Measurements from ENCODE around the gene PAPOLB.
A peak's percentile ranks its signal among the peaks of the same experiment; 100 is the strongest.

PAPOLB gene

GRCh38 chr7:4828720-4829383, 33.0 kb downstream of the PAPOLB start:
- Mint-ChIP-seq H3K4me1 (peaks cover 8% of the 10 kb centered on the region), H3K27ac (no peak overlapping the region), H3K27me3 (peaks cover 45% of the 10 kb centered on the region), H3K36me3 (no peaks in the 10 kb centered on the region), H3K9me3 (peaks cover 3% of the 10 kb centered on the region), H3K4me3 (no peak overlapping the region)
- peak; percentile 17 for ATAC-seq

- H3K4me3 Mint-ChIP-seq, result no peak overlapping the region
- peaks cover 5% of the 10 kb centered on the region for H3K4me1 Mint-ChIP-seq
- ATAC-seq, result no peak
- peaks cover 3% of the 10 kb centered on the region for H3K9me3 Mint-ChIP-seq
- H3K36me3 Mint-ChIP-seq, result no peaks in the 10 kb centered on the region
- peaks cover 65% of the 10 kb centered on the region for H3K27me3 Mint-ChIP-seq
- H3K27ac Mint-ChIP-seq, result no peak overlapping the region
Measured at GRCh38 chr7:4825081-4825480, 36.7 kb downstream of the PAPOLB start.

GRCh38 chr7:4824120-4824775, 37.6 kb downstream of the PAPOLB start:
- ATAC-seq, result no peak
- Mint-ChIP-seq H3K36me3 (no peaks in the 10 kb centered on the region), H3K4me1 (no peaks in the 10 kb centered on the region), H3K27ac (no peak overlapping the region), H3K9me3 (no peaks in the 10 kb centered on the region), H3K4me3 (no peak overlapping the region), H3K27me3 (peaks cover 68% of the 10 kb centered on the region)

DNA sequence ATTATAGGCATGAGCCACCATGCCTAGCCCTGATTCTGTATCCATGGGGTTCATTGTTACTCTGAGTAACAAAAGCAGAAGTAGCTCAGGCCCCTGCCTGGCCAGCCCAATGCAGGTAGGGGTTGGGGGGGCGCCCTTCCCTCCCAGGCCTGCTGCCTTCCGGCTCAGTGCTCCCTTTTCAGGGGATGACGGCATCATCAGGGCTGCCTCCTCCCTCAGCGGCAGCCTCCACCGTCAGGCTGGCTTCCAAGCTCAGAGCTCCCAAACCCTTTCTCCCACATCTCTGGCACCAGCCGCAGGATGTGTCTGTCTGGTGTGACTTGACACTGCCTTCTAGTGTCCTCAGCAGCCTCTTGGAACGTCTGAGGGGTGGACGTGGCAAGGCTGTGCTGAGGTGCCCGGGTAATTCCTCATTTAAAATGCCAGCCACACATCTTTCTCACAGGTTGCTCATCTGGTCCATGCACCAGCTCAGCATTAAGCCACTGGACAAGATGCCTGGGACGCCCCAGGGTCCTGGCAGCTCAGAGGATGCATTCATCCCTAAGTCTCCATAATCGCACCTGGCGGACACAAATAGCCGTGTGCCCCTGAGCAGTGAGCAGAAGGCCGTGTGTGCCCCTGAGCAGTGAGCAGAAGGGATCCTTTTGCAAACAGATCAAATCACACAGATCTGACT, 38.2 kb downstream of the PAPOLB start:
- H3K36me3 Mint-ChIP-seq, result no peaks in the 10 kb centered on the region
- H3K4me3 Mint-ChIP-seq, result no peak overlapping the region
- peaks cover 74% of the 10 kb centered on the region for H3K27me3 Mint-ChIP-seq
- no peaks in the 10 kb centered on the region for H3K9me3 Mint-ChIP-seq
- no peak for ATAC-seq
- H3K4me1 Mint-ChIP-seq, result no peaks in the 10 kb centered on the region
- H3K27ac Mint-ChIP-seq, result no peak overlapping the region

GRCh38 chr7:4822677-4823076, 39.2 kb downstream of the PAPOLB start:
- H3K4me3 Mint-ChIP-seq, result no peak overlapping the region
- no peaks in the 10 kb centered on the region for H3K36me3 Mint-ChIP-seq
- H3K27ac Mint-ChIP-seq, result no peak overlapping the region
- no peaks in the 10 kb centered on the region for H3K4me1 Mint-ChIP-seq
- H3K27me3 Mint-ChIP-seq, result peaks cover 83% of the 10 kb centered on the region
- no peaks in the 10 kb centered on the region for H3K9me3 Mint-ChIP-seq
- no peak for ATAC-seq

DNA sequence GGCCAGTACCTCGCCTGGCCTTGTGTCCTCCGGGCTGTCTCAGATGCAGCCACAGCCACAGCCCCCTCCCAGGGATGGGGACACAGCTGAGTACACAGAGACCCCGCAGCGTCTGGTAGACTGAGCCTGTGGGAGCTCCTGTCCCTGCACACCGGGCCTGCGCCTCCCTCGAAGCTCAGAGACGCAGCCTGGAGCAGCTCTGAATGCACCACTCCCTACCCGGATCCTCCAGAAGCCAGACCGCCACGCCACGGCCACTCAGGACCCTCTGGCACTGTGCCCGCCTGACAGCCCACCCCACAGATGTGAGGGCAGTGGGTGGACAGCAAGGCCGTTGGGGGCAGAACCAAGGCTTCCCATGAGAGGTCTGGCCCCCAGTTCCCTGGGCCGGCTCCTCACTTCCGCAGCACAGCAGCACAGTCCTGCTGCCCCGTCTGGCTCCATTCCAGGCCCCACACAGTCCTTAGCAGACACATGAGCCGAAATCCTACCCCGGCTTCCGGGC, 40.8 kb downstream of the PAPOLB start:
- no peaks in the 10 kb centered on the region for H3K9me3 Mint-ChIP-seq
- H3K4me3 Mint-ChIP-seq, result no peak overlapping the region
- no peak for ATAC-seq
- no peaks in the 10 kb centered on the region for H3K4me1 Mint-ChIP-seq
- no peaks in the 10 kb centered on the region for H3K36me3 Mint-ChIP-seq
- peaks cover 89% of the 10 kb centered on the region for H3K27me3 Mint-ChIP-seq
- H3K27ac Mint-ChIP-seq, result no peak overlapping the region

- H3K4me3 Mint-ChIP-seq, result no peak overlapping the region
- no peaks in the 10 kb centered on the region for H3K9me3 Mint-ChIP-seq
- H3K27me3 Mint-ChIP-seq, result peaks cover 88% of the 10 kb centered on the region
- no peaks in the 10 kb centered on the region for H3K4me1 Mint-ChIP-seq
- no peaks in the 10 kb centered on the region for H3K36me3 Mint-ChIP-seq
- ATAC-seq, result peak; percentile 25
- no peak overlapping the region for H3K27ac Mint-ChIP-seq
Measured at GRCh38 chr7:4820405-4820966, 41.3 kb downstream of the PAPOLB start.

DNA sequence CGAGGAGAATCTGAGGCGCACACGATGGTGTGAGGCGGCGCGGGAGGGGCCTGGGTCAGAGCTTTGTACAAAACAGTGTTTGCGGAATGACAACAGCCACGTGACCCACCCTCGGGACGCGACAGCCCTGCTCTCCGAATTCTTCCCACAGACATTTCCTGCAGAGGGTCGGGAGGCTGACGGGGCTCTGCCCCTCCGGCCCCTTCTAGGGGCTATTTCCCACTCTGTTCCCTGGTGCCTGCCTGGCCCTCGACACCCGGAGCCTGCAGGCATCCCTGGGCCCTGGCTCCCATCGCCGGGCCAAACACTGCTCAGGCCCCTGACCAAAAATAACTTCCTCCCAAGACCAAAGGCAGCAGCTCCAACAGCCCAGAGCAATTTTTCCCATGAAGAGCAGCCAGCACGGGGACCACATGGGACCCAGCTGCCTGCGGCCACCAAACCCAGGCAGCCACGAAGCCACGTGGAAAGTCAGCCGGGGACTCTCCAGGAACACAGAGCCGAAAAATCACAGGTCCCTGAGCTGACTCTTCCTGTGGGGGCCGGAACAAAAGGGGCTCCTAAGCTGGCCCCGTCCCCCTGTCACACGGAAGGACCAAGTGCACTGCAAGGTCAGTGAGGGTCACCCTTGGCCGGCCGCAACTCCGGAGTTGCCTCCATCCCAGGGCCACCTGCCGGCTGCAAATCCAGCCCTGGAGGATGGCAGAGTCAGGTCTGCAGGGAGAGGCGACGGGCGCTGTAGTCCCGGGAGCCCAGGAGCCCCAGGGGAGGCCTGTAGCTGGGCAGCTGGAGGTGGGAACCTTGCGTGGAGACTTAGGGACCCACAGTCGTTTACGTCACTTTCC, 42.0 kb downstream of the PAPOLB start:
- Mint-ChIP-seq H3K27me3 (peaks cover 86% of the 10 kb centered on the region), H3K27ac (no peak overlapping the region), H3K4me3 (no peak overlapping the region), H3K9me3 (no peaks in the 10 kb centered on the region), H3K4me1 (no peaks in the 10 kb centered on the region), H3K36me3 (no peaks in the 10 kb centered on the region)
- no peak for ATAC-seq

DNA sequence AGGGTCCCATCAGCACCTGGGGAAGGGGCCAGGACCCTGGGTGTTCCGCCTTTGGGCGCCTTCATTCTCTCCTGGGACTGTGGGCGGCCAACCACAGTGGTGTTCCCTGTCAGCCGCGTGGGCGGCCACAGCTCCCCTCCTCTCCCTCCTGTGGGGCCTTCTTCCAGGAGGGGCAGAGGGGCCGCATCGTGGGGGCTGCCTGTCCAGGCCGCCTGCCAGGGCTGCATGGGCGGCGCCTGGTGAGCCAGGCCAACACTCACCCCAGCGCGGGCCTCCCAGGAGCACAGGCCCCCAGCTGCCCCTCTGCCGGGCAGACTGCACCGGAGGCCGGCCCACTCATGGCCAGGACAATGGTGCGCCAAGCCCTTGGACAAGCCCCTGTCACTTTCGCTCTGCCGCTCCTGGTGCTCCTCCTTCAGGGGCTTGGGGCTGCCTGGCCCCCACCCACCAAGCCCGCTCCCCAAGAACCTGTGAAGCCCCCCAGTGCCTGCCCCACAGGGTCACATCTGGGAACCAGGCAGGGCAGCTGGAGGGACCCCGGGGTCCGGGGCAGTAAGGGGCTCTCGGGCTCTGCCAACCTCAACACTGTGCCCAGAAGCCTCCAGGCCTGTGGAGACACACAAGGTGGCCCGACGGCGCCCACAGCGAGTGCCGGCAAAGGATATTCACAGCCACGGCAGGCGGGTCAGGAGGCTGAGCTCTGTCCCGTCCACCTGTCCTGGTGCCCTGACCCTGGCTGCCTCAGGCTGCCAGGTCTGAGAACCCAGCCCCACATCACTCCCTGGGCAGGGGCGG, 43.6 kb downstream of the PAPOLB start:
- H3K9me3 Mint-ChIP-seq, result no peaks in the 10 kb centered on the region
- no peaks in the 10 kb centered on the region for H3K4me1 Mint-ChIP-seq
- H3K27me3 Mint-ChIP-seq, result peaks cover 87% of the 10 kb centered on the region
- peak; percentile 21 for ATAC-seq
- H3K27ac Mint-ChIP-seq, result no peak overlapping the region
- H3K36me3 Mint-ChIP-seq, result no peaks in the 10 kb centered on the region
- H3K4me3 Mint-ChIP-seq, result no peak overlapping the region

DNA sequence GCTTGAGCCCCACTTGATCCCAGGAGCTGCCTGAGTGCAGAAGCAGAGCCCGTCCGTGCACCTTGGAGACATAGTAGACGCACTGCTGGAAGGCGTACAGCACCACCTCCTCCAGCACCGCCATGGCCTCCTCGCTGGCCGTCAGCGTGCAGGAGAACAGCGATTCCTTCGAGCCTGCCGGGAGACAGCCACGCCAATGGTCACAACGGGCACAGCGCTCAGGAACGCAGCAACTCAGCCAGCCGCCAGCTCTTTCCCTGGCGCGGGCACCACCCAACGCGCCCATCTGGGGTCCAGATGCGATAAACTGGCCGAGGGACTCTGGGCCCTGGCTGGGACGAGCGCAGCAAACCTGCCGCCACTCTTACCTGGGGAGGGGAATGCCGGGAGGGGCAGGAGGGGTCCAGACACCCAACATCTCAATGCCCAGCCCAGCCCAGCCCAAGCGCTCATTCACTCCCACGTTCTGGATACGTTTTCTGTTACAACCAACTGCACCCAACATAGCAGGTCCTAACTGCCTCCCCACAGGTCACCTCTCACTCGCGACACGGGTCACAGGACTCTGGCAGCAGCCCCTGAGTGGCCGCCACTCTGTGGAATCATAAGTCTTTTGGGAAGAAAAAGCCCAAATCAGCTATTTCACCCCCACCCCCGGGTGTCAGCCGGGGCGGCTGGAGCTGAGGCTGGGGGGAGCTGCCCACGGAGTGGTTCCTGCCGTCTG, 44.5 kb downstream of the PAPOLB start:
- H3K27me3 Mint-ChIP-seq, result peaks cover 89% of the 10 kb centered on the region

GRCh38 chr7:4816419-4817080, 45.3 kb downstream of the PAPOLB start:
- no peaks in the 10 kb centered on the region for H3K36me3 Mint-ChIP-seq
- peaks cover 84% of the 10 kb centered on the region for H3K27me3 Mint-ChIP-seq
- no peak overlapping the region for H3K27ac Mint-ChIP-seq
- no peak overlapping the region for H3K4me3 Mint-ChIP-seq
- no peak for ATAC-seq
- H3K9me3 Mint-ChIP-seq, result peaks cover 6% of the 10 kb centered on the region
- no peaks in the 10 kb centered on the region for H3K4me1 Mint-ChIP-seq

More for the DNA sequence above, 44.5 kb downstream of the PAPOLB start:
- Mint-ChIP-seq H3K4me1 (no peaks in the 10 kb centered on the region), H3K9me3 (peaks cover 6% of the 10 kb centered on the region), H3K4me3 (no peak overlapping the region), H3K27ac (no peak overlapping the region), H3K36me3 (no peaks in the 10 kb centered on the region)
- ATAC-seq, result no peak

GRCh38 chr7:4815609-4816418, 46.0 kb downstream of the PAPOLB start:
- no peak overlapping the region for H3K27ac Mint-ChIP-seq
- H3K4me3 Mint-ChIP-seq, result no peak overlapping the region
- H3K9me3 Mint-ChIP-seq, result peaks cover 6% of the 10 kb centered on the region
- H3K4me1 Mint-ChIP-seq, result no peaks in the 10 kb centered on the region
- no peaks in the 10 kb centered on the region for H3K36me3 Mint-ChIP-seq
- peaks cover 78% of the 10 kb centered on the region for H3K27me3 Mint-ChIP-seq
- ATAC-seq, result no peak

GRCh38 chr7:4815121-4815520, 46.7 kb downstream of the PAPOLB start:
- Mint-ChIP-seq H3K36me3 (no peaks in the 10 kb centered on the region), H3K4me1 (no peaks in the 10 kb centered on the region), H3K4me3 (no peak overlapping the region), H3K27me3 (peaks cover 84% of the 10 kb centered on the region), H3K9me3 (peaks cover 6% of the 10 kb centered on the region), H3K27ac (no peak overlapping the region)
- ATAC-seq, result no peak

Measured in stimulated activated memory B cell treated with anti-CD40 and anti-IgM and Interleukin-4, amounts not matched to agents 10 μg/mL and 1 μg/mL and 100 μg/mL, for 72 hours (primary cell).